GM23248 (cell line): ENCODE data around the gene SH3PXD2A. TPM values are rescaled to one million over a fixed set of nuclear protein-coding genes. Genes with fewer than 3 reads are reported as not detected.
A peak's percentile ranks its signal among the peaks of the same experiment; 100 is the strongest.
"Not testable (repeated sequence)": the region's sequence is repeated elsewhere in the genome, so short reads cannot be mapped to it uniquely, and the experiment has no call there.

Source experiments
- DNase-seq: peaks from one replicate; pipeline ENCODE4 v3.0.0-alpha.2; 2015
- H2AFZ ChIP-seq: fragments of 200-600 bp; sonication (generic); 2 replicates; pipeline ENCODE4 v1.6.1; 2016; ENCODE audit warnings: antibody characterized with exemption
- H3F3A ChIP-seq: fragments of 200-600 bp; sonication (generic); 2 replicates; pipeline ENCODE4 v1.6.1; 2016; ENCODE audit warnings: mild to moderate bottlenecking, antibody characterized with exemption, mixed run types; ENCODE audit not compliant: insufficient read depth
- H3K27ac ChIP-seq: fragments of 200-600 bp; sonication (generic); 2 replicates; pipeline ENCODE4 v1.5.1; 2016; ENCODE audit warnings: mild to moderate bottlenecking
- H3K27me3 ChIP-seq: fragments of 200-600 bp; sonication (generic); replicated peaks from 2 replicates; pipeline ENCODE4 v1.6.1; 2016; ENCODE audit warnings: mild to moderate bottlenecking; ENCODE audit not compliant: insufficient read depth
- H3K36me3 ChIP-seq: fragments of 200-600 bp; sonication (generic); 2 replicates; pipeline ENCODE4 v1.6.1; 2016; ENCODE audit warnings: low read depth, mild to moderate bottlenecking
- H3K4me1 ChIP-seq: fragments of 200-600 bp; sonication (generic); 2 replicates; pipeline ENCODE4 v1.6.1; 2016; ENCODE audit warnings: mild to moderate bottlenecking; ENCODE audit not compliant: insufficient read depth
- H3K4me2 ChIP-seq: fragments of 200-600 bp; sonication (generic); one replicate; pipeline ENCODE4 v1.6.1; 2016; ENCODE audit warnings: mild to moderate bottlenecking; ENCODE audit not compliant: unreplicated experiment
- H3K4me3 ChIP-seq: fragments of 200-600 bp; sonication (generic); 2 replicates; pipeline ENCODE4 v1.5.1; 2016; ENCODE audit warnings: mild to moderate bottlenecking
- H3K79me2 ChIP-seq: fragments of 200-600 bp; sonication (generic); 2 replicates; pipeline ENCODE4 v1.6.1; 2016; ENCODE audit warnings: mild to moderate bottlenecking; ENCODE audit not compliant: insufficient read depth
- H3K9ac ChIP-seq: fragments of 200-600 bp; sonication (generic); 2 replicates; pipeline ENCODE4 v1.6.1; 2016; ENCODE audit warnings: mild to moderate bottlenecking
- H3K9me2 ChIP-seq: fragments of 200-600 bp; sonication (generic); 2 replicates; pipeline ENCODE4 v1.6.1; 2016; ENCODE audit warnings: mixed run types, mild to moderate bottlenecking, moderate library complexity; ENCODE audit not compliant: insufficient read depth
- H3K9me3 ChIP-seq: fragments of 200-600 bp; sonication (generic); one replicate; pipeline ENCODE4 v1.6.1; 2017; ENCODE audit warnings: low read depth
- H4K20me1 ChIP-seq: fragments of 200-600 bp; sonication (generic); 2 replicates; pipeline ENCODE4 v1.6.0; 2016; ENCODE audit not compliant: insufficient read depth
- EZH2 ChIP-seq: fragments of 200-600 bp; sonication (generic); IDR thresholded peaks from 2 replicates; pipeline ENCODE4 v1.6.1; 2018; ENCODE audit warnings: antibody characterized with exemption, mild to moderate bottlenecking; ENCODE audit not compliant: insufficient read depth, poor library complexity, severe bottlenecking
- EZH2phosphoT487 ChIP-seq: fragments of 200-600 bp; sonication (generic); IDR thresholded peaks from 2 replicates; pipeline ENCODE4 v1.6.1; 2018; ENCODE audit warnings: antibody characterized with exemption, moderate library complexity, mild to moderate bottlenecking, low read depth; ENCODE audit not compliant: insufficient read depth
- WGBS, 2 experiments: methylation state at CpG; one replicate each; pipeline ENCODE4 v1.1.6; 2015 to 2017; ENCODE audit warnings: low lambda C conversion rate in 2 of 2, low coverage in 1 of 2; ENCODE audit errors: missing lambda C conversion rate in 2 of 2; 5-methylcytosine and 5-hydroxymethylcytosine counted together
- in situ Hi-C: fragments of 300-500 bp; cut with MboI; formaldehyde crosslinking; loops from 2 replicates; pipeline ENCODE4 v1.15.0; 2020
- polyA plus RNA-seq: library from polyadenylated mRNA; unstranded; fragments of >200 nt; fragmentation: Nextera tagmentation; extraction: Ambion mirVana; gene quantifications from 2 replicates; pipeline ENCODE4 v1.2.1, GENCODE V29; 2016
- total RNA-seq: library from RNA; depleted of rRNA; stranded (reverse); fragments of >200 nt; shearing (Covaris generic); gene quantifications from 2 replicates; pipeline ENCODE4 v1.2.3, GENCODE V29; 2014

The SH3PXD2A gene
- total and polyA plus RNA-seq, 2 experiments from 2014 or later = 34.0 to 58.0 TPM

GRCh38 chr10:103849212-103849877 lies 6.0 kb downstream of the SH3PXD2A start:
- Histone ChIP-seq H3K27ac (peak overlapping the region; percentile 99), H3K9ac (peak overlapping the region; percentile 89), H3K79me2 (peaks cover 51% of the 10 kb centered on the region), H3K9me3 (no peaks in the 10 kb centered on the region), H3K36me3 (no peaks in the 10 kb centered on the region), H3K4me3 (peak overlapping the region; percentile 65), H3F3A (peaks cover 60% of the 10 kb centered on the region), H3K4me1 (peaks cover 58% of the 10 kb centered on the region), H2AFZ (peak overlapping the region; percentile 61), H4K20me1 (no peaks in the 10 kb centered on the region), H3K4me2 (peak overlapping the region; percentile 84), H3K9me2 (no peaks in the 10 kb centered on the region), H3K27me3 (no peaks in the 10 kb centered on the region)
- DNase-seq = no peak
- WGBS, 2 experiments = 69 to 70% methylated on average over 10 of the region's 10 CpGs
- TF ChIP-seq EZH2phosphoT487 (no peak), EZH2 (no peak)
- in situ Hi-C loops = no loop called here

GRCh38 chr10:103847909-103848468 lies 7.4 kb downstream of the SH3PXD2A start:
- Histone ChIP-seq H4K20me1 (no peaks in the 10 kb centered on the region), H3K9me2 (no peaks in the 10 kb centered on the region), H3K36me3 (no peaks in the 10 kb centered on the region), H3K4me2 (no peak overlapping the region), H3K27me3 (no peaks in the 10 kb centered on the region), H2AFZ (no peak overlapping the region), H3F3A (peaks cover 61% of the 10 kb centered on the region), H3K9ac (no peak overlapping the region), H3K4me1 (peaks cover 57% of the 10 kb centered on the region), H3K9me3 (no peaks in the 10 kb centered on the region), H3K4me3 (no peak overlapping the region), H3K79me2 (peaks cover 46% of the 10 kb centered on the region), H3K27ac (no peak overlapping the region)
- peak; percentile 34 for DNase-seq
- WGBS, 2 experiments = 74% methylated on average over 8 of the region's 8 CpGs
- TF ChIP-seq EZH2phosphoT487 (no peak), EZH2 (no peak)
- in situ Hi-C loops = no loop called here

DNA sequence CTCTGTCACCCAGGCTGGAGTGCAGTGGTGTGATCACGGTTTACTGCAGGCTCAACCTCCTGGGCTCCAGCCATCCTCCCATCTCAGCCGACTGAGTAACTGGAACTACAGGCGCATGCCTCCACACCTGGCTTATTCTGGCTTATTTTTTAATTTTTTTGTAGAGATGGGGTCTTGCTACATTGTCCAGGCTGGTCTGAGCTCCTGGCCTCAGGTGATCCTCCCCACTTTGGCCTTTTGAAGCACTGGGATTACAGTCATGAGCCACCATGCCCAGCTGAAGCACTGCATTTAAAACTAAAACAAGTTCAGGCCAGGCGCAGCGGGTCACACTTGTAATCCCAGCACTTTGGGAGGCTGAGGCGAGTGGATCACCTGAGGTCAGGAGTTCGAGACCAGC lies 8.0 kb downstream of the SH3PXD2A start:
- H3K4me1 ChIP-seq = peaks cover 55% of the 10 kb centered on the region
- H3K79me2 ChIP-seq = peaks cover 52% of the 10 kb centered on the region
- TF ChIP-seq EZH2phosphoT487 (no peak), EZH2 (no peak)
- DNase-seq = no peak
- H4K20me1 ChIP-seq = no peaks in the 10 kb centered on the region
- no peaks in the 10 kb centered on the region for H3K27me3 ChIP-seq
- 76 to 81% methylated on average over 7 of the region's 7 CpGs for WGBS, 2 experiments
- no peak overlapping the region for H3K9ac ChIP-seq
- no peak overlapping the region for H2AFZ ChIP-seq
- H3K4me2 ChIP-seq = no peak overlapping the region
- no peaks in the 10 kb centered on the region for H3K9me3 ChIP-seq
- H3K4me3 ChIP-seq = no peak overlapping the region
- peaks cover 61% of the 10 kb centered on the region for H3F3A ChIP-seq
- no peaks in the 10 kb centered on the region for H3K36me3 ChIP-seq
- H3K27ac ChIP-seq = no peak overlapping the region
- in situ Hi-C loops = no loop called here
- no peaks in the 10 kb centered on the region for H3K9me2 ChIP-seq

GRCh38 chr10:103845972-103846371 lies 9.4 kb downstream of the SH3PXD2A start:
- Histone ChIP-seq H3K27ac (no peak overlapping the region), H3K4me2 (no peak overlapping the region), H3K79me2 (peaks cover 54% of the 10 kb centered on the region), H2AFZ (no peak overlapping the region), H4K20me1 (no peaks in the 10 kb centered on the region), H3K36me3 (no peaks in the 10 kb centered on the region), H3K9me2 (no peaks in the 10 kb centered on the region), H3K27me3 (no peaks in the 10 kb centered on the region), H3F3A (peaks cover 53% of the 10 kb centered on the region), H3K9me3 (no peaks in the 10 kb centered on the region), H3K4me3 (no peak overlapping the region), H3K4me1 (peaks cover 41% of the 10 kb centered on the region), H3K9ac (no peak overlapping the region)
- no peak for DNase-seq
- 65 to 74% methylated on average over 5 of the region's 5 CpGs for WGBS, 2 experiments
- in situ Hi-C loops = no loop called here
- TF ChIP-seq EZH2 = no peak
- TF ChIP-seq EZH2phosphoT487 = no peak

- H3K4me1 ChIP-seq = peaks cover 35% of the 10 kb centered on the region
- peaks cover 47% of the 10 kb centered on the region for H3F3A ChIP-seq
- H3K9me2 ChIP-seq, H2AFZ ChIP-seq, DNase-seq, in situ Hi-C loops, H3K27ac ChIP-seq, H3K9ac ChIP-seq, H3K27me3 ChIP-seq, H3K4me2 ChIP-seq, H4K20me1 ChIP-seq, H3K36me3 ChIP-seq, H3K4me3 ChIP-seq, H3K9me3 ChIP-seq: not testable (repeated sequence)
- H3K79me2 ChIP-seq = peaks cover 60% of the 10 kb centered on the region
- 87 to 90% methylated on average over 3 of the region's 3 CpGs for WGBS, 2 experiments
Measured at GRCh38 chr10:103845346-103845745, 10.0 kb downstream of the SH3PXD2A start.
